IPS-NIHi11 (cell line): Measurements from ENCODE around the gene XYLT2.

Experiments
- DNase-seq: peaks from one replicate; pipeline ENCODE4 v3.0.0; 2012; ENCODE audit warnings: mixed read lengths, low spot score

Gene XYLT2

DNA sequence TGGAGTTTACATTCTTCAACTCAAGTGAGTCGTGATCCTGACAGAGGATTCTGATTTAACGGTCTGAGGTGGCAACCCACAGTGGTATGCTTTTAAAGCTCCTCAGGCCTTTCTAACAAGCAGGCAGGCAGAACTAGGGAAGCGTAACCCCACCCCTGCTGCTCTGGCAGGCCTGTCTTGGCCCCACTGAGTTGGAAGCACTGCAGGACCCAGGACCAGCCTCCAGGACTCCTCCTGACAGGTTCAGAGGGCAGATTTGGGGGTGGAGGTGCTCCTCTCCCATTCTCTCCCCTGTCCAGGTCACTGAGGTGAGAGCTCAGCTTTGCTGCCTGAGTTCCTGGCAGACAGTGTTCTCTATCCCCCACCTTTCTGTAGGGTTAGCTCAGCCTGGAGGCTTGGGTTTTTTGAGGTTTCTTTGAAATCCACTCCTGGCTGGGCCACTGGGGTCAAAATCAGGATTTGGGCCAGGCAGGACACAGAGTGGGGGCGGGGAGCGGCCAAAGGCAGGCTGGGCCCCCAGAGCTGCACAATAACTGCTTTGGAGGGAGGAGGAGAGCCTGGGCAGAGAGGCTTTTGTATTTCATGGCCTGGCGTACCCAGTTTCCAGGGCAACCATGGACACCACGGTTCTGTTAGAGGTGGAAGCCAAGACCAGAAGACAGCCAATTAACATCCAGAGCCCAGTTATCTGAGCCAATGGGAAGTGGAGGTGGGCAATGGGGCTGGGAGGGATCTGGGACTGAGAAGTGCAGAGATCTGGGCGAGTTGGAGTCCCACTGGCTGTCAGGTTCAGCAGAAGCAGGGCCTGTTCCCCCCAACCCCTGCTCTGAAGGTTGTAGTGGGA is 17.5 kb downstream of the XYLT2 start:
- peak; percentile 95 for DNase-seq

DNA sequence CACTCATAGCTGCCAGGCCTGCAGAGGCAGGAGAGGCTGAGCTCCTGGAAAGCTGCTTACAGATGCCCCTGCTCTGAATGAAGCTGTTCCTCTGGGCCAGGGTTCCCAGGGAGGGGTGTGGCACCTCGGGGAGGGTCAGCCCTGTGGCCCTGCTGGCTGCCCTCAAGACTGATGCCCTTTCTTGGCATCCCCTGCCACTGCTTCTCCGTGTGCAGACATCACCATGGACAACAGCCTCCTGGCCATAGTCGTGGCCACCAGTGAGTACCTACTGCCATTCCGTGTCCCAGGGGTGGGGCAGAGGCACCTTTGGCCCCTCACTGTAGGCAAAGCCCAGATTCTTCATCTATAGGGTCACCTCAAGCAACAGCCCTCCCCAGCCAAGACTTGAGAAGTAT is 18.1 kb downstream of the XYLT2 start:
- no peak for DNase-seq

DNA sequence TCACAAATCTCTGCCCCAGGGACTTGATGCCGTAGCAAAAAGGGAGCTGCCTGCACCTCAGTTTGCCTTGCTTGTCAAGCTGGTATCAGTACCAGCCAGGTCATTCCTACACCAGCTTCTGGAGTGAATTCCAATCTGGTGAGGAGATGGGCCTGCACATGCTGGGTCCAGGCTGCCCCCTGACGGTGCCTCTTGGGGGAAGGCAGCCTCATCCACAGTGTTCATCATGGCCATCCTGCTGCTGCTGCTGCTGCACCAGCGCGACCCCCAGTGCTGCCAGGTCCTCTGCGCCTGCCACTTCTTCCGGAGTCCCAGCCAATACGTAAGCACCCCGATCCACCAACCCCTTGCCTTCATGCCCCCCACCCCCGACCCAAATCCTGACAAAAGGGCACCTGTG is 18.8 kb downstream of the XYLT2 start:
- DNase-seq = peak; percentile 62

DNA sequence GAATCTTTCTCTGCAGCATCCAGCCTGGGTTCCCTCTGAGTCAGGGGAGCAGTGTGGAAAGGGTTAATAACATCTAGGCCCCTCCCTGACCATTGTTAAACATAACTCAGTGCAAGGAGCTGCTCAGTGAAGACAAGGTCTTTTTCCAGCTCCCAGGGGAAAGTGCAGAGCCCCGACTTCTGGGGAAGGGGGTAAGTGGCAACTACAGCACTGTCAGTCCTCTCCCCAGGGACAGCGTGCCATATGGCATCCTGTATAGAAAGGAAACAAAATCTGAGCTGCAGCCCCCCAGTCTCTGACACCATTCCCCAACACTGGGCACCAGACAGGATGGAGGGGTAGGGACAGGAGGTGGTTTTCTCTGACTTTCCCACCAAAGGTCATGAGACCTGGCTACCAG is 19.2 kb downstream of the XYLT2 start:
- no peak for DNase-seq

DNA sequence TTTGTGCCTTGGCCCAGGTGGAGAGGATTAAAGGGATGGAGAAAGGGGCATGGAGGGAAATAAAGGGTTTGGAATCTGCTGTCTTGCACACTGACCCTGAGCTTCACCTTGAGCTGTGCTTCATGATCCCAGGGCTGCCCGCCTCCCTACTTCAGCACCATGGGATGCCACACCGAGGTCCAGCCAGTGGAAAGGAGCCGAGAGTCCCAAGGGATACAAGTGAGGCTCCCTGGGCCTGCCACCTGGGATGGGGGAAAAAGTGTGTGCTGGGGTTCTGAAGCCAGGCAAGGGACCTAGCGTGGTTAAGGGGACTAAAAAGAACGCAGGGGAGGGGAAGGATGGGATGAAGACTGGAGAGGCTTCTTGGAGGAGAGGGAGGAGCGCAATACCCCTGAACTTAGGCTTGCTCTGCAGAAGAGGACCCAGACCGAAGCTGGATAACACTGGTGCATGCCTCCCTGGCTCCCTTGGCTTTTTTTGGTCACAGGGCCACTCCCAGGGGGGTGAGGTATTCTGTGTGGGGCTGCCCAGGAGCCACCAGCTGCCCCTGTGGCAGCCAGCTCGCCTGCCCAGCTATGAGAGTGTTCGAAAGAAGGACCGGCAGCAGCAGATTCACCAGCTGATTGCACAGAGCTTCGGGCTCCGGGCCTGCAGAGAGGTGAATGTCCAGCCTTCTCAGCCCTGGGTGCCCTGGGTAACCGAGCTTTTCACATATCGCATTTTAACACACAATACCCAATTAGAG is 19.9 kb downstream of the XYLT2 start:
- DNase-seq = no peak

DNA sequence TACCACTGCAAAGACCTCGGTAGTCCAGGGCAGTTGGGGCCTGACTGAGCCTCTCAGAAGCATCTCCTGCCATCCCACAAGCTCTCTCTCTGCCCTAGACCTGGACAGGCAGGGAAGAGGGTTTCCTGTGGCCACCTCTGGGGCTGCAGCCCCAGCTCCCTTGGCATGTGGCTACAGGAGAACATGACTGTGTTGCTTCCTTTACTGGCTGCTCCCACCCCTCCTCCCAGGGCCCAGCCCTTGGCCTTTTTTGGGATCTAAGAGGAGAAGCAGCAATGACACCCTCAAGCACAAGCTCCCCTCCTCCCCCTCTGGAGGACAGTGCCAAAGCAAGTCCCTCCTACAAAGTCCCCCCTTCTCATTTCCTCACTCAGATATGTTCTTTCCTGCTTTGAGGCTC is 21.5 kb downstream of the XYLT2 start:
- no peak for DNase-seq

DNA sequence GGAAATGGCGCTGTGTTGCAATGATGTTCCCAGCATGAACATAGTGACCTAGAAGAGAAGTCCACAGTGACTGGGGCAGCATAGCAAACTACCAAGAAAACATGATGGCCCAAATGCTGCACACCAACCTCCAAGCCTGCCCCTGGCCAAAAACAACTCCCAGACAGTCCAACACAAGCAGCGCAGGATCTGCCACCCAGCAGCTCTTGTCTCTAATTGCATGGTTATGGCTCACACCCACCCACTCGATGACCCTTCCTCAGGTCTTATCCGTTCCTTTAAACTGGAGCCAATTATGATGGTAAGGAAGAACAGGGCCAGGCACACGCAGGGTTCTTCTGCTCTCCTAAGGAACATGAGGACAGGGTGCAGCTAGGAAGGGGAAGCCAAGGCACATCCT is 24.1 kb downstream of the XYLT2 start:
- no peak for DNase-seq

DNA sequence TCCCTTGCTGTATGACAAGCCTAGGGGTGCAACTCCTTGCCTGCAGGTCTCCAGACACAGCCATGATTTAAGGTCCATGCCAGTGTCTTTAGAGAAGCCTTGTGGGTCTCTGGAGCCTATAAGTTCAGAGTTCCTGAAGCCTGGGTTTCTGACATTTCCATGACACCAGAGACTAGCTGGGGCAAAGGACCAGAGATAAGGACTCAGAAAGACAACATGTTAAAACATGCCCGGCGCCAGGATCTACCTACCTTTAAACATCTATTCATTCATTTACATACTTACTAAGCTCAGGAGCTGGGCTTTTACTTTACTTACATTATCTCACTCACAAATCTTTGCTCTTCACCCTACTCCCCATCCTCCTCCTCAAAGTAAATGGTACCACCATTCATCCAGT is 25.6 kb downstream of the XYLT2 start:
- no peak for DNase-seq

DNA sequence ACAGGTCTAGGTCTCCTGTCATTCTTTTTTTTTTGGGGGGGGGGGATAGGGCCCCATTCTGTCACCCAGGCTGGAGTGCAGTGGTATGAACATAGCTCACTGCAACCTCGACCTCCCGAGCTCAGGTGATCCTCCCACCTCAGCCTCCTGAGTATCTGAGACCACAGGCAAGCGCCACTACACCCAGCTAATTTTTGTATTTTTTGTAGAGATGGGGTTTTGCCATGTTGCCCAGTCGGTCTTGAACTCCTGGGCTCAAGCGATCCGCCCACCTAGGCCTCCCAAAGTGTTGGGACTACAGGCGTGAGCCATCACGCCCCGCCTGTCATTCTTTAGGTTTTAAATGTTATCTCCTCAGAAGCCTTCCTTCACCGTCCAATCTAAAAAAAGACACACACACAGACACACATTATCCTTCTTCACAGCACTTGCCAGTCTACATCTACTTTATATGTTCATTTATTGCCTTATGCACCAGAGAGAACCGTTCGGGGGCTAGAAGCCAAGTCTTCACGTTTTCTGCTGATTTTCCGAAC is 26.4 kb downstream of the XYLT2 start:
- no peak for DNase-seq

DNA sequence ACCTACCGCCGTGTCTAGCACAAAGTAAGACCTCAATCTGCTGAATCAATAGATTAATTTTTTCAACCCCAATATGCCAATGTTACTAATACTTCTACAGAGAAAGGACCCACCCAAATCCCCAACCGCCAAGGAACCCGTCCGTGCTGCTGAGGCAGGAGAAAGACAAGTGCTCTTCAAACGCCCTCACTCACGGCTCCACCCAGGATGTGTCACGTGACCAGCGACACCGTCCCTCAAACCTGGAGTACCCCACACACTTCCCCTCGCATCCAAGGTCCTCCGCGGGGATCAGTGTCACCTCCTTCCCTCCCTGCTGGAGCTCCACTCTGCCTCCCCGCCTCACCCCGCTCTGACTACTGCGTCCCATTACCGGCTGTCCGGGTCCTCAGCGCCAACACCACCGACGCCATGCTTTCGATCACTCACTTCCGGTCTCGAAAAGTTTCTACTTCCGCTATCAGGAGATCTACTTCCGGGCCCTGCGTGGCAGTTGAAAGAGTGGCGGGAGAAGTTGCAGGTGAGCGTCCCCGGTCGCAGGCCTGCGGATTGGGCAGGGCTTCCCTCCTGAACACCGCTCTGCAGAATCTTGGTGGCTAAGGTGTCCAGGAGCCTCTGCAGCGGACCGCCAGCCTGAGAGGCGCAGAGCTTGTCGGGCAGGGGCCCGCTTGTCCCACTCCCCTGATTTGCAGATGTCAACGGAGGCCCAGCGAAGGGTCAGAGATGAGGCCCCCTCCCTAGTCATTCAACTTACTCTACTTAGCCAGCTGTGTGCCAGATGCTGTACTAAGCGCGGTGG is 27.0 kb downstream of the XYLT2 start, which contains the start of the genes EME1 and MRPL27:
EME1 (plus strand) TSS at position 472 of the 799 bp plus-strand sequence. CDS start 1,980 bp downstream, outside the sequence.
MRPL27 (minus strand) TSS at position 427 of the 799 bp plus-strand sequence; CDS start at position 413, 14 bp downstream.
- peak; percentile 89 for DNase-seq

DNA sequence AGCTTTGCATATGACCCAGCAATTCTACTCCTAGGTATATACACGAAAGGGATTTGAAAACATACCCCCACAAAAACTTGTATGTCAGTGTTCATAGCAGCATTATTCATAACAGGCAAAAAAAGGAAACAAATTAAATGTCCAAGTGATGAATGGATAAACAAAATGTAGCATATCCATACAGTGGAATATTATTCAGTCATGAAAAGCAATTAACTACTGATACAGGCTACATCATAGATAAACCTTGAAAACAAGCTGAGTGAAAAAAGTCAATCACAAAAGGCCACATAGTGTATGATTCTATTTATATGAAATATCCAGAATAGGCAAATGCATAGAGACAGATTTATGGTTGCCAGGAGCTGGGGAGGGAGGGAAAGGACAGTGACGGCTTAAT is 27.8 kb downstream of the XYLT2 start:
- no peak for DNase-seq

DNA sequence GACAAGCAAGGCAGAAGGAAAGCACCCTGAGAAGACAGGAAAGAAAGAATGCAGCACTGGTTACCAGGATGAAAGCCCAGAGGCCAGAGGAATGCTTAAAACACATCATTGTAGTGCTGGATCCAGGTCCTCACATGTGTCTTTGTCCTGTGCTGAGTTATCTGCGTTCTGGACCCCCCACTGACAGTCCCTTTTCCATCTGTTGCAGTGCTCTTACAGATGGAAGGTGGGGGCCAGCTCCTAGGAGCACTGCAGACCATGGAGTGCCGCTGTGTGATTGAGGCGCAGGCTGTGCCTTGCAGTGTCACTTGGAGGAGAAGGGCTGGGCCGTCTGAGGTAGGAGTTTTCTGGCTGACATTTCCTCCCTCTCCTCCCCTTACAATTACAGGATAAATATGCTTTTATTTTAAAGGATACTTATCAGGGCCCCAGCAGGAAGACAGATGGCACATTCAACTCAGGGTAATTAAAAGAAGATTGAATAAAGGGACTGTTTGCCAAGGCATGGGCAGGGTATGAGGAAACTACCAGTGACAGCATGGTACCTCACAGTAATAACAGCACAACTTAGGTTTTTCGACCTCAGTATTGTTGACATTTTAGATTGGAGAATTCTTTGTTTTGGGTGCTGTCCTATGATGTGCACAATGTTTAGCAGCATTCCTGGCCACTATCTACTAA is 30.1 kb downstream of the XYLT2 start:
- no peak for DNase-seq

DNA sequence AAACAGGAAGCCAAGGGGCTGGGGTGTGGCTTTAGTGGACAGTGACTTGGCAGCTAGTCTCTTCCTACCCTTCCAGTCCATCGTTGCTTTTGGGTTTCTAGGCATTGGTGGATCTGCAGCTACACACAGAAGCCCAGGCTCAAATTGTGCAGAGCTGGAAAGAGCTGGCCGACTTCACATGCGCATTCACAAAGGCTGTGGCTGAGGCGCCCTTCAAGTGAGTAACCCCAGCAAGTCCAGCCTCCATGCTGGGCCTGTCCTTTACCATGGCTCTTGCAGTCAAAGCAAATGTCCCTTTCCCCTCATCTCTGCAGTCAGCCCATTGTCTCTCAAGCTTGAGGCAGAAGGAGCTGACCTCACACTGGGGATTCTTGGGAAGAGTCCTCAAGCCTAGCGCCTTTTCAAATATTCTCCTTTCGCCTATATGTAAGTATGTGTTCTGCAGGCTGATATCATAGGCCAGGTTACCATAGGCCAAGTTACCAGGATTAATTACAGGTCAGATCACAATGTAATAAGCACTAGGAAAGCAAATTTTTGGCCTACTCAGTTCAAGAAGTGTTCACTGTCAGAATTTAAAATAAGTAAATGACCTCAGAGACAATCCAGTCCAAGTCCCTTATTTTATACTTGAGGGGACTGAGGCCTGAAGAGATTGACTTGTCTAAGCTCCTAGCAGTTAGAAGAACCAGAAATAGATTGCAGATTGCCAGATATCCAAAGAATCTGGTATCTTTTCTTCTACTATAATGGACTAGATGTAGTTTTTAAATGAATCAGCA is 33.6 kb downstream of the XYLT2 start:
- DNase-seq = no peak

DNA sequence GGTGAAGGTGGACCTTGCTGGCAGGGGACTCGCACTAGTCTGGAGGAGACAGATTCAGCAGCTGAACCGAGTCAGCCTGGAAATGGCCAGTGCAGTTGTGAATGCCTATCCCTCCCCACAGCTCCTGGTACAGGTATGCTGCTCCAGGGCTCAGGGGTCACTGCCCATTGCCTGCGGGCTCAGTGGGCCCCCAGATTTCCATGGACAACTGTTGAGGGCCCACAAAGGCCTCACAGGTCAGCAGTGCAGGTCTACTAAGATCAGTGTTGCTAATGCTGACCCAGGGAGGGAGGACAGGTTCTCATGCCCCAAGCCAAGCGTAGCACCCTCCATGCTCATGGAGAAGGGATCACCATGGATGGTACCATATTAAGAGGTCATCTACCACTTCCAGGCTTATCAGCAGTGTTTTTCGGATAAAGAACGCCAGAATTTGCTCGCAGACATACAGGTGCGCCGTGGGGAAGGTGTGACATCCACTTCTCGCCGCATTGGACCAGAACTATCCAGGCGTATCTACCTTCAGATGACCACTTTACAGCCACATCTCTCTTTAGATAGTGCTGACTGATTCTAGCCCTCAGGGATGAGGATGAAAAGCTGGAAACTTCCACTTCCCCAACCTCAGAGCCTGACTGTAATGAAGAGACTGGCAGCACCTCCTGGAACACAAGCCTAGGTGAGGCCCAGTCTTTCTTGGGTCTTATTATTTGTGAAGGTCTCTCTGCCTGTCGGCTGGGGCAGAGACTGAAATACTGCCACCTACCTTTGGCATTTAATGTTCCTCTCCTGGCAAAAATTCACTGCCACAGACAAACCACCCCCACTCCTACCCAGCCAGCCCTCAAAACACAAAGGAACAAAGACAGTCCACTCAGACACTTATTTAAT is 34.7 kb downstream of the XYLT2 start:
- DNase-seq = no peak

DNA sequence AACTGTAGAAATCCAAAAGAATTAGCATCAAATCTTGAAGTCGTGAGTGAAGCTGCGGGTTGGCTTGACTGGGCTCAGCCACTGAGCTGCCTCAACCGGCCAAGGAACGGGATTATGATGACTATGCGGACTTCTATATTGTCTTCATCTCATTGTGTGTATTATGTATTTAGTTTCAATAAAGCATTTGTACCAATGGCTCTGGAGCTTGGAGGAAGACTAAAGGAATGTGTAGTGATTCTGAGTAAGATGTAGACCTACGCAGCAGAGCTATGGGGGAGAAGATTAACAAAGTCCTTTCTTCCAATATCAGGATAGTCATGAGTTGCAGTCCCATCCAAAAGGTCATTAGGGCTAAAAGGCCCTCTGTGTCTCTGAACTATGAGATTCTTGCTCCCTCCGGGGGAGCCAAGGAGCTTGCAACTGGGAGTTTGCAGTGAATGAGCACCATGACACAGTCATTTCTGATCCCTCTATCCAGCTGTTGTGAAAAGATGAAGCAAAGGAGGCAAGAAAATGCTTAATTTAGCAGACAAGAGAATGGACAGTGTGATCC is 35.4 kb downstream of the XYLT2 start:
- DNase-seq = no peak

DNA sequence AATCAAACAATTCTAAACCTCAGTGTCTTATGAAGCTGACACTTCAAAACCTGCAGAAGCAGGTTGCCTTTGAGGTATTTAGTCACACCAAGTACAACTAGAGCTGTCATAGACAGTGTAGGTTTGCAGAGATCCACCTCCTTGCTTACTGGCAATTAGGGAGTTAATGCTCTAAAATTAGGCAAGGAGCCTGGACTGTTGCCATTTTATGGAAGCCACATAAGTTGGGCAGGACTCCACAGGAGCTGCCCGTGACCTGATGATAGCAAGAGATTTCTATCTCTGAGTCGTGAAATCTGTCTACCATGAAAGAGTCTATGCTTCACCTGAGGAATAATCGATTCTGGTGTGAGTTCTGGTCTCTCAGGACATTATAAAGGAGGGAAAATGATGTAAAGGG is 36.0 kb downstream of the XYLT2 start:
- DNase-seq = no peak

DNA sequence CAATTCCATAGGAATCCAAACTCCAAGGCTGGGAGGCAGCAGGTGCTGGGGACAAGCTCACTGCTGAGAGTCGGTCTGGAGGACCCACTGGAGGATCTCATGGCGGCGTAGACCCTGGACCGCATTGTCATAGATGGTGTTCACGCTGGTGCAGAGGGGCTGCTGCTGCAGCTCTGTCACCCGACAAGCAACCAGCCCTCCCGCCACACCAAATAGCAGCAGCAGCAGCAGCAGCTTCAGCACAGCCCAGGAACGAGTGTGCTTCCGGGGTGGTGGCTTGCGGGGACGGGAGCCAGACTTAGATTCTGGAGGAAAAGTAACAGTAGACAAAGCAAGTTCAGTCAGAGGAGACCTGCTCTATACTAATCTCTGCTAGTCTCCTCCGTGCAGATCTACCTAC is 37.0 kb downstream of the XYLT2 start:
- DNase-seq = no peak

DNA sequence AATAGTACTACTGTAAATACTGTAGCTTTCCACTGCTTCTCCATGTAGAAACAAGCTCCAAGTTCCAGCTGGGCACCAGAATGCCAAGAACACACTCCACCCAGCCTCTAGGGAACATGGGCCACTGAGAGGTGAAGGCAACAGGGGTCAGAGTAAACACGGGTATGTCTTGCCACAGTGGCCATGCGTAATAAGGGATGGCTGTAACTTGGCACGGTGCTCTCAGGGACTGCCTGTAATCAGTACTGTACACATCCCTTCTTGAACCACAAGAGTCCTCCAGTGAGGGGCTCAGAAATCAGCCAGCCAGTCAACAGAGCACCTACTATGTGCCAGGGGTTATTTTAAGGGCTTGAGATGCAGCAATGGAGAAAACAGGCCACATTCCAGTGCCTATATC is 40.6 kb downstream of the XYLT2 start:
- no peak for DNase-seq

DNA sequence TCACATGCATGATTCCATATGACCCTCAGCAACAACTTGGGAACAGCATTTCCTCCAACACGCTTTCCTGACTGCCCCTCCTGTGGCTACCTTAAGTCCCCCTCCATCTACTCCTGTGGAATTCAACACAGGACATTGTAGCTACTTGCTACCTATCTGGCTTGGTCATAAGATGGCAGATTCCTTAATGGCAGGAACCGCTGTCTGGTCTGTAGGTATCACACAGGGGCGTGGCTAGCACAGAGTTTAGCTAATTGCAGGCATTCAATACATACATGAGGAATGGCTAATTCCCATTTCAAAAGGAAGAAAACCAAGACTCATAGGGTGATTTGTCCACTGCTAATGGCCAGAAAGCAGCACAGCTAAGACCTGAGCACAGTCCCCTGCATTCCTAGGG is 42.8 kb downstream of the XYLT2 start:
- DNase-seq = no peak
